GM18870 (cell line): ENCODE measurements around the gene EDEM3.
"Not testable (repeated sequence)": the region's sequence is repeated elsewhere in the genome, so short reads cannot be mapped to it uniquely, and the experiment has no call there.

Experiments
- ATAC-seq: cut with Tn5 transposase; IDR thresholded peaks from one replicate; pipeline ENCODE4 v1.9.1; 2021; ENCODE audit warnings: moderate library complexity; ENCODE audit not compliant: unreplicated experiment

Gene EDEM3, protein sequence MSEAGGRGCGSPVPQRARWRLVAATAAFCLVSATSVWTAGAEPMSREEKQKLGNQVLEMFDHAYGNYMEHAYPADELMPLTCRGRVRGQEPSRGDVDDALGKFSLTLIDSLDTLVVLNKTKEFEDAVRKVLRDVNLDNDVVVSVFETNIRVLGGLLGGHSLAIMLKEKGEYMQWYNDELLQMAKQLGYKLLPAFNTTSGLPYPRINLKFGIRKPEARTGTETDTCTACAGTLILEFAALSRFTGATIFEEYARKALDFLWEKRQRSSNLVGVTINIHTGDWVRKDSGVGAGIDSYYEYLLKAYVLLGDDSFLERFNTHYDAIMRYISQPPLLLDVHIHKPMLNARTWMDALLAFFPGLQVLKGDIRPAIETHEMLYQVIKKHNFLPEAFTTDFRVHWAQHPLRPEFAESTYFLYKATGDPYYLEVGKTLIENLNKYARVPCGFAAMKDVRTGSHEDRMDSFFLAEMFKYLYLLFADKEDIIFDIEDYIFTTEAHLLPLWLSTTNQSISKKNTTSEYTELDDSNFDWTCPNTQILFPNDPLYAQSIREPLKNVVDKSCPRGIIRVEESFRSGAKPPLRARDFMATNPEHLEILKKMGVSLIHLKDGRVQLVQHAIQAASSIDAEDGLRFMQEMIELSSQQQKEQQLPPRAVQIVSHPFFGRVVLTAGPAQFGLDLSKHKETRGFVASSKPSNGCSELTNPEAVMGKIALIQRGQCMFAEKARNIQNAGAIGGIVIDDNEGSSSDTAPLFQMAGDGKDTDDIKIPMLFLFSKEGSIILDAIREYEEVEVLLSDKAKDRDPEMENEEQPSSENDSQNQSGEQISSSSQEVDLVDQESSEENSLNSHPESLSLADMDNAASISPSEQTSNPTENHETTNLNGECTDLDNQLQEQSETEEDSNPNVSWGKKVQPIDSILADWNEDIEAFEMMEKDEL

DNA sequence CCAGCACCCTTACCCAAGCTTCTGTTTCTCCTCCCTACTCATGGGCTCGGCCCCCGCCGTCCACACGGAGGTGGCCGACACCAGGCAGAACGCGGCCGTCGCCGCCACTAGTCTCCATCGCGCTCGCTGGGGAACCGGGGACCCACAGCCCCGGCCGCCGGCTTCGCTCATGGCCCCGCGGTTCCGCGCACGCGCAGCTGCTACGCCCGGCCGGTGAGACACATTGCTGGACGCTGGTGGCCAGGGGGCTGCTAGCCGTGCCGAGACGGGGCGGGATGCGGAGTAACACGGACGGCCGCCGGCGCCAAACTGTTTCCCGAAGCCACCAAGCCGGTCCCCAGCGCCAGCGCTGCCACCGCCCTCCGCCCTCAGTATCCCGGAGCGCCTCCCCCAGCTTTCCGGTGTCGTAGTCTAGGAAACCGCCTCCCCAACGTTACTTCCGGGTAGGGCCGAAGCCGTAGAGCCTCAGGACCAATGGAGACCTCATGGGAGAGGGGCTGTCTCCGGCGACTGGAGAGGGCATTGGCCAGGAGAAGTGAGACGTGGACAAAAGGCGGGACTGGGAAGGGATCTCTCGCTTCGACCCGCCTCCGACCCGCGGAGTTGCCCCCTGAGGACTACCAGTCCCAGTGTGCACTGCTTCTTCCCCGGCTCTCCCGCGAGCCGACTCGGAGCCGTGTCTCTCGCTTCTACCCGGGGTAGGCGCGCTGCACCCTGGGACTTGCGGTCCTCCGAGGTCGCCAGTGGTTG lies at the start of gene EDEM3:
Gene EDEM3 (minus strand): TSS at position 383 of the 750 bp plus-strand sequence. CDS start 212 bp downstream, at position 171.
- ATAC-seq = peak; percentile 94

DNA sequence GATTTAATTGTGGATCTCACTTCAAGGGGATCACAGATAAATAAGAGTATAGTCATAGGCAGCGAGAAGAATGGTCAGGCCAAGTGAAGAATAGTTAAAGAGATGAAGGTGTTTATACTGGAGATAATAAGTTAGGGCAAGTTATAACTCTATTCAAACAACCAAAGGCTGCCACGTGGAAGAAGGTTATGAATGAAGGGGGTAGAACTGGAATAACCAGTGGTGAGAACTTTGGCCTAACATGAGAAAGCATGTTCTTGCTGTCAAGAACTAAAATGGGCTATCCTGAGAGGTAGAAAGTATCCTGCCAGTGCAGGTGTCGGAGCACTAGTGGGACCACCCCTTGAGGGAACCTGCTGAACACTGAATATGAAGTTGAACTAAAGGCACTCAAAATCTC lies 49.6 kb upstream of the EDEM3 start:
- no peak for ATAC-seq

DNA sequence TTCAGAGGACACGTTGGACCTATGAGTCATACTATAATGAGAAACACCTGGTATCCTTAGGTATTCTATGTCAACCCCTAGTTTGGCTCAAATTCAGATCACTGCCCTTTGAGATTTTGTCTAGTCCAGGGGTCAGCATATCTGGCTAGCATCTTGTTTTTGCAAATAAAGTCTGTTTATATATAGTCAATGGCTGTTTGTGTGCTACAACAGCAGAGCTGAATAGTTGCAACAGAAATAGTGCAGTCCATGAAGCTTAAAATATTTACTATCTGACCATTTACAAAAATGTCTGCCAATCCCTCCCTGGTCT lies 48.5 kb upstream of the EDEM3 start:
- ATAC-seq = no peak

DNA sequence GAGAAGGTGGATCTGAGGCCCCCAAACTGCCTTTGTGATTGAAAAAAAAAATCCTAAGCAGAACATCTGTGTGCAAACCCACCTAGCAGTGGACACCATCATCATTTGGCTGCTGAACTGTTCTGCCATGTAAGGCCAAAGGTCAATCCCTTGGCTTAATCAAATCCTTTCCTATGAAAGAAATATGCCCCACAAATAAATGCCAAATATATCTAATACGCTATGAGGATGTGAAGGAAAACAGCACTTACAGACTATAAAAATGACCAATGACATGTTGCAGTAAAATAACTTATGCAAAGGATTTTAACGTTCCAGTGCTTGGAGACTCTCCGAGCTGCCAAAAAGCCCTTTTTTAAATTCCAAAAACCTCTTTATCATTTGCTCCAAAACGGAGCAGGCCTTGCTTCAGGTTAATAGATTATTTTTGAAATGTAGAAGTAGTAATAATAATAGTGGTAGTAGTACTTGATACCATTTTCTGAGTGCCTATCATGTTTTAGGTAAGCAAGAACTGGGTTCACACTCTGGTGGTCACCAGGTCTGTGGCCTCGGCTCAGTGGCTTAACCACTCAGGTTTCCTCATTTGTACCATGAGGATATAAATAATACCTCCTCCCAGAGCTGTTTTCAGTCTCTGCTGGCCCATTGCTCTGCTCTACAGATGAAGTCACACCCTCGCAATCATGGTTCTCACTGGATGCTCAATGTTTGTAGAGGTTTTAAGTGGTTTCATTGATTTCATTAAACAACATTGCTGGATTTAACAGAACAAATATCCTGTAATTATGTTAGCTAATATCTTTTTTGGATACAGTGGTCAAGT lies 47.9 kb upstream of the EDEM3 start:
- ATAC-seq = no peak

DNA sequence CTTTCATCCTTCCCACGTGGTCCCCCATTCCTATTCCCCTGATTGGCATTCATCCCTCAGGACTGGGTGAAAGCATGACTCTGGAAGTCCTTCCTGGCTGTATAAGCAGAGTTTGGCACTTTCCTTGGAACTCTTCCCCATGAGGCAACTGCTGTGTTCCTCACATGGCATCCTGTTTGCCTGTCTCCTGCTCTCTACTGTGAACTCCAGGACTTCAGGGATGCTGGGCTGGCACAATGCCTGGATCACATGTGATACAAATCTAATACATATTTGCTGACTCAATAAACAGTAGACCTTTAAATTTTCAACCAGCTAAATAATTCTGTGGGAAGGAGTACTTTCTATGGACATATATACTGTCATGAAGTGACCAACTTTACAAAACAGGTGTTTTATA lies 46.8 kb upstream of the EDEM3 start:
- ATAC-seq = no peak

DNA sequence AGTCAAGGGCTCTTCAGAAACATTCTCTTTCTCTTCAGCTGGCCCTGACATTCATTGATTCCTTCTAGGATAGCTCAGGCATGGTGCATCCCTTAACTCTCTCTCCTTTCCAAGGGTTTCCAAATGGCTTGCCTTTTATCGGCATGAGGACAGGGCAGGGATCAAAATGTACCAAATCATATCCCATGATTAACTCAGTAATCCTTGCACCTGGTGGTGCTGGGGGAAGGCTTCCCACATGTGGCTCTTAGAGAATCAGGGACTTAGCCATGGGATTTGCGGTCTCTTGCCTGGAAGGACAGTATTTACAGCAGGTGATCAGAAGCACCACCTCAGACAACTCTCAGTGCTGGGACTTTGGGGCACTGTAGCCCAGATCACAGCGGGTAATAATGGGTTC lies 46.2 kb upstream of the EDEM3 start:
- ATAC-seq = no peak

DNA sequence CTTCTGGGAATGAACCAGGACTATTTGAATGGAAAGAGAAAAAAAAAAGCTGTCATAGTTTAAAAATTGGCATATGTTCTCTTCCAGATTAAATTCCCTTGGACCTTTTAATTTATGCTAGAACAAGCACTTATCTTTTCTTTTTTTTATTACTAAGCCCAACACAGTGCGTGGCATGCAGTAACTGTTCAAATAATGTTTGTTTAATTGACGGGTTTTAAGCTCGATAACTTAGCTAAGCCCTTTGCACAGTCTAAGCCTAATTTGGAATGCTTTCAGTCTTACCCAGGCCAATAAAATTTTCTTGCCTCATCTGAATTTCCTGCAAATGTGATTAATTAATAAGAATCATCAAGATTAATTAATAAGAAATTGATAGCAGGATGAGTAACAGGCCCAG lies 39.3 kb upstream of the EDEM3 start:
- ATAC-seq = no peak

DNA sequence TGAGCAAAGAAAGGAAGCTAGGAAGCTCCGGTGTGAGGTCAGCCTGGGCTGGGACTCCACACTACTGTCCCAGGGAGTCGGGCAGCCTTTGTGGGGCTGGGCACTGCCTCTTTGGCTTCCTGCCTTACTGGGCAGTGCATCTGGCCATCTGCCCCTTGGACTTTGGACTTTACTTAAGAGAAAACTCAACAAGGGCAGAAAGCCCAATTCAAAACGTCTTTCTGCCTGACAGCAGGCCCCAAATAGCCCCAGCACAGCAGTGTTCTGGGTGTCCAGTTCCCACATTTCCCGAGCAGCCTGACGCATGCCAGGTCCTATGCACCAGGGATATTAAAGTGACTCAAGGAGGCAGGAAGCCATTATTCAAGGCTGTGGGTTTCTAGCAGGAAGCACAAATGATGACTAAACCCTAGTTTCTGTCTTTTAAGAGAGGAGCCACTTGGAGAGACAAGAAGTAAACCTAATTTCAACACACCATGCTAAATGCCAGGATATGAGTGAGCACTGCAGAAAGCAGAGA lies 37.9 kb upstream of the EDEM3 start:
- peak; percentile 45 for ATAC-seq

DNA sequence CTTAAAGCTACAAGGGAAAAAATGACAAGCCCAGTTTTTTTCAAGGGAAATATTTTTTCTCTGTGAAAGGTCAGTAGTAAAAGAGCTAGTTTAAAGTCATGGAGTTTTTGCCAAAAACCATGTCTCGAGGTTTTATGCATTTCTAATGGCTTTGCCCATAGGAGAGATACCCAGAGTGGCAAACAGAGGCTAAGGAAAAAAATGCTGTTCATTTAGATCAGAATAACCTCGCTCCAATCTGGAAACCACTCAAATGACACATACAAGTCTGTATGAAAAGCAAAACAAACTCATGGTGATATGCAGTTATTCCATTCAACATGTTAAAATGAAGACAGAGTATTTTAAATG lies 36.9 kb upstream of the EDEM3 start:
- no peak for ATAC-seq

DNA sequence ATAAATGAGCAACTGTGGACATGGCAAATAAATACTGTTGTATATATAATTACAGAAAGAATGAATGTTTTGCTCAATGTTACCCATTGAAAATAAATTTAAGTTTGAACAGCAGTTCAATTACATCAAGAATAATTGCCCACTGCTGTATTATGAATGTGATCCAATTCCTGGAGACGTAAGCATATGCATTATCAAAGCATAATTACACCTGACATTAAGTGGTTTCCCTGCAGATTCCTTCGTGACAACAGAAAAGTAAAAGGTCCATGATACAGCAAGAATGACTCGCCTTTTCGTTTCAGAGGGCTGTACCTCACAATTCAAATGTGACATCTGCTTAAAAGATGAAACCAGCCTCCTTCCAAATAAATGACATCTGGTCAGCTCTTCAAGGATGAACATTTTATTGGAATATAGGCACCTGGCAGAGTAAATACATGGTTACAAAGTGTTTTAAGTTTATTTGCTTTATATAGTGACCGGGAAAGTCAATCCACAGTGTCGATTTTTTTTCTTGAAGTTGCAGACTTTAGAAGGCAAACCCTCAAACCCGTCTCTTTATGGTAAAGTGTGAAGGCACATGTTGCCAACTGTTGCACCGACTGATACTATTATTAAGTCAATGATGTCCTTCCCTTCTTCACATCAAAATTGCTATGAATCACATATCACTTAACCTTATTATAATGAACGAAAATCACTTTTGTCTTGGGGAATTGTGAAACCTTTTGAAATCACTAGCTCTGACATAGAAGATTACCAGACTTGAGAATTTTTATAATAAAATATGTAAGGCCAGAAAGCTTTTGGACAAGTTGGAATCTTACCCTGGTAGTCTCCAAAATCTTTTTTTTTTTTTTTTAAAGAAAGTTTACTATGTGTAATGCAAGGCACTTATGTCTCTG lies 36.2 kb upstream of the EDEM3 start:
- no peak for ATAC-seq

DNA sequence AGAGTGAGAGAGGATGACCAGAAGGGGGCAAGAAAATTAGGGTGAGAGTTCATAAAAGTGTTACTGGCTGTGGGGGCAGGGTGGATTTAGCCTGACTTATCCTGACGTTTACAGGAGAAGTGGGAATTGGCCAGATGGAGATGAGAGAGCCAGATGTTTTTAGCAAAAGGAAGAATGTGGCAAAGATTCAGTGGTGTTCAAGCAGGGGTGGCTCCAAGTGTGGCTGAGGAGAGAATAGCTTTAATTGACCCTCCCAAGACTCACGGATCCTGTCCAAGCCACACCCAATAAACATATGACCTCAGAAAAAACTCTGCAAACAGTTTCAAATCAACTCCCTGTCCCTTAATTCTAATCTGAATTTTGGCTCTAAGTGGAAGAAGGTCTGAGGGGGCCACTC lies 35.2 kb upstream of the EDEM3 start:
- ATAC-seq = no peak

DNA sequence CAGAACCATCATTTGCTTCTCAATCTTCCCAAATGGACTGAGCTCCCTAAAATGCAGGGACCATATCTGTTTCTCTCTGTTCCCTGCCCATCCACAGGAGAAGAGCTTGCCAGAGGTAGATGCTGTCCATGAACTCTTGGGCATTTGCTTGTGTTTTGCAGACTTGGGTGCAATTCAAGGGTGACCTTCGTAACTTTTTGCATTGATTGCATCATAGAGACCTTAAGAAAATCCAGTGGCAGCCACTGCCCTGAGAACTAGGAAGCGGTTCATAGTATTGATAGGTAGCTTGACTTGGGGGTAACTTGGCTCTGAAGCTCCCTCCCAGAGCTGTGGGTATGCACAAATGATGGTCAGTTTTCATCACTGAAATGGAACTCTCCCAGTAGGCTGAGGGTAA lies 34.3 kb upstream of the EDEM3 start:
- ATAC-seq = no peak

DNA sequence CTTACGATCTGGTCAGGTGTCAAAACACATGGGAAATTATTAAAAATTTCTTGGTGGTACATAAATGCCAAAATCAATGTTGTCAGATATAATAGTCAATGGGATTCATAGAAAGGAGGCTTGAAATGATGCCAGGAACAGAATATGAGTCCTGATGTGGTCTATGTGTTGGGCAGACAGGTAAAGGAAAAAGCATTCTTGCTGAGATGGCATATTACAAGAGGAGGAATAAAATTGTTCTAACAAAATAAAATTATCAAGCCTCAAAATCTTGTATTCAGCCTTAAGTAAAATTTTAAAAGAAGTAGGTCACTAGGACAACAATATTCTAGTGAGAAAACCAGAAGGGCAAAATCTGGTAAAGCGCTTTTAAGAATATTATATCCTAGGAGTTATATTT lies 30.9 kb upstream of the EDEM3 start:
- ATAC-seq = no peak

DNA sequence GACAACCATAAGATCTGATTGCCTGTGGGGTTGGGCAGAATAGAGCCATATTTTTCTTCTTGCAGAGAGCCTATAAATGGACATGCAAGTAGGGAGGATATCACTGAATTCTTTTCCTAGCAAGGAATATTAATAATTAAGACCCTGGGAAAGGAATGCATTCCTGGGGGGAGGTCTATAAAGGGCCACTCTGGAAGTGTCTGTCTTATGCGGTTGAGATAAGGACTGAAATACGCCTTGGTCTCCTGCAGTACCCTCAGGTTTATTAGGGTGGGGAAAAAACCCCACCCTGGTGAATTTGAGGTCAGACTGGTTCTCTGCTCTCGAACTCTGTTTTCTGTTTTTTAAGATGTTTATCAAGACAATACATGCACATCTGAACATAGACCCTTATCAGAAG lies 29.1 kb upstream of the EDEM3 start:
- not testable (repeated sequence) for ATAC-seq

DNA sequence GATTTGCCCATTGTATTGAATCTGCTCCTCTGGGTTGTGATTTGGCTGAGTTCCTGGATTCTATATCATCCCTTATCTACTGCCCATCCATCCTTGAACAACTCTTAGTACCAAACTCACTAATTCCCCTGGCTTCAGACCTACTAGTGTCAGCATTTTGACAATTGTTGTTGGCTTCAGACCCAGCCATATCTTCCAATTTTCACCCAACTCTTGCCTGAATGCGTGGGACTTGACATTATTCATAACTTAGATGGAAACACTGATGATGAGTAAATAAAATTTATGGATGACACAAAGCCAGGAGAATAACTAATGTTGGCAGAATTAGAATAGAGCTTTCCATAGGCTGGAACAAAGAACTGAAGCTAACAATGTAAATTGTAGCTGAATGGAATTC lies 27.3 kb upstream of the EDEM3 start:
- no peak for ATAC-seq

DNA sequence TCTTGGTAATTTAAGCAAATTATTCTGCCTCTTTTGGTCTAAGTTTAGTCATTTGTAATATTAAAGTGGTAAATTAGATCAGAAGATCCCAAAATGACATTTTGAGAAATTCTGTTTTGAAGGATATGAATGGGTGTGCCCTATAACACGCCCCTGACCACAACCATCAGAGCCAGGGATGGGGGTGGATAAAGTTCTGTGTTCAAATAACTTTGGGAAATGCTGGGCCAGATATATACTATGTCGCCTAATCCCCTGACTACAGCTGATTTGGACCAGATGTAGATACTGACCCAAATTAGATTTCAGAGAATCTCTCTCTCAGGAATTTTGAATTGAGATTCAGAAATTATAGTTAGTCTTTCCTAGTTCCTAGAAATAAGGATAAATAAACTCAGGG lies 21.2 kb upstream of the EDEM3 start:
- no peak for ATAC-seq

DNA sequence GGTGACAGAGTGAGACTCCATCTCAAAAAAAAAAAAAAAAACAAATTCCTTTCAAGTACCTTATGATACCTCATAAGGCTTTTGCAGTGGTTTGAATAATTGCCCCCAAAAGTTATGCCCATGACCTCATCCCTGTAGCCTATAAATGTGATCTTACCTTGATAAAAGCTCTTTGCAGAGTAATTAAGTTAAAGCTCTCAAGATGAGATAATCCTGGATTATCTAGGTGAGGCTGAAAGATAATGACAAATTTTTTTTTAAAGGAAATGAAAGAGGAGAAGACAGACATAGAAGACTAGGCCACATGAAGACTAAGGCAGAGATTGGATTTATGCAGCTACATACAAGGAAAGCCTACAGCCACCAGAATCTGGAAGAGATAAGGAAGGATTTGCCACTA lies 20.7 kb upstream of the EDEM3 start:
- no peak for ATAC-seq

DNA sequence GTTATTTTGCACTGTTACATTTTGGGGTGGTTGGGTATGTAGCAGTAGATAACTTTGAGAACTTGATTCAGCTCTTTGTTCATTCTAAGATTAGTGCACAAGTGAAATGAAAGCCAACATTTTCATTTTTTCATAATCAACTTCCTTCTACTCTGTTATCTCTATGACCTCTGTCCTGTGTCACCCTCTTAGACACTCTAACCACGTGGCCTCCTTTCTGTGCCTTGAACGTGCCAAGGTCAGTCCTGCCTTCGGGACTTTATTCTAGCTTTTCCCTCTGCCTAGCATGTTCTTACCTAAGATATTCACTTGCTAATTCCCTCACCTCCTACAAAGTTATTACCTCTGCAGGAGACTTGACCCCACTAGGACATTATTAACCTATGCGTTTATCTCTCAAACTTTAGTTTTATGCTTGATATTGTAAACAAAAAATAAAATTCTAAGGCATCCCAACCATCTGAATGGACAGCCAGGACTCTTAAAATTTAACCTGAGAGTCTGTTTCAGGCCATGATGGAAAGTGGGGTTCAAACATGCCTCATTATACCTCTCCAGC lies 19.2 kb upstream of the EDEM3 start:
- no peak for ATAC-seq

DNA sequence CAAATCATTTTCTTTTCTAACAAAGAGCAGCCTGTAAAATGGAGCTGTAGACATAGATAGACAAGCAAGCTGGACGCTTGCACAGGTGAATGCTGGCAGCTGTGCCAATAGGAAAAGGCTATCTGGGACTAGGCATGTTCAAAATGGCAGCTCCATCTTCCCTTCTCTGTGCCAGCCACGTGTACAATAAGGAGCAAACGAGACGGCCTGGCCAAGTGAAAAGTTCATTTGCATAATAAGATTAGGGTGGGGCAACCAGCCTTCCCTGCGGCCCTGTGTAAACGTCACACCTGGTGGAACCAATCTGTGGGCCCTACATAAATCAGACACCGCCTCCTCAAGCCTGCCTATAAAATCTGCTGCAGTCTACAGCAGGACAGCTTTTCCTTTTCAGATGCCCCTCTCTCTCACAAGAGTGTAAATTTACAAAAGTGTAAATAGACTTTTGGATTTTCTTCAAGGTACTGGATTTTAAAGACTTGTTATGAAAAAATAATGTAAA lies 16.6 kb upstream of the EDEM3 start:
- no peak for ATAC-seq
